H1 (cell line): ENCODE data around the gene VAPB. TPM values are rescaled to one million over a fixed set of nuclear protein-coding genes. Genes with fewer than 3 reads are reported as not detected.

Experiments
- CTCF ChIA-PET: fragments of 300-600 bp; sonication (Branson Sonifier 250); formaldehyde crosslinking; loops from one replicate; lab custom pipeline; 2021; ENCODE audit not compliant: partially characterized antibody; lab: Charles Lee
- POLR2A ChIA-PET: fragments of 300-600 bp; sonication (Branson Sonifier 250); formaldehyde crosslinking; loops from one replicate; lab custom pipeline; 2021; ENCODE audit warnings: inconsistent platforms; ENCODE audit not compliant: partially characterized antibody; lab: Charles Lee
- DNase-seq, 2 experiments: peaks; one replicate each; pipeline versions ENCODE4 v3.0.0 to v3.0.0-alpha.2; 2010 to 2022; ENCODE audit warnings: low spot score in 2 of 2, low read depth in 1 of 2, mixed read lengths in 1 of 2
- FAIRE-seq: peaks from 2 replicates; lab custom pipeline; 2011; peaks lifted over from hg19 to GRCh38; lab: Jason Lieb, UNC
- H2AFZ ChIP-seq: 2 replicates; pipeline ENCODE4 v1.8.1; 2012; ENCODE audit warnings: low read length, inconsistent platforms
- H2AK5ac ChIP-seq: 2 replicates; pipeline ENCODE4 v1.6.1; 2013; ENCODE audit warnings: low read depth, low read length
- H2BK120ac ChIP-seq: replicated peaks from 2 replicates; pipeline ENCODE3; 2013; ENCODE audit warnings: low read depth, low read length, inconsistent platforms
- H2BK12ac ChIP-seq: 2 replicates; pipeline ENCODE4 v1.6.1; 2013; ENCODE audit warnings: low read depth, low read length
- H2BK15ac ChIP-seq: 2 replicates; pipeline ENCODE4 v1.6.1; 2013; ENCODE audit warnings: low read length
- H2BK20ac ChIP-seq: 2 replicates; pipeline ENCODE4 v1.6.1; 2013; ENCODE audit warnings: low read length
- H2BK5ac ChIP-seq: 2 replicates; pipeline ENCODE4 v1.6.1; 2013; ENCODE audit warnings: low read depth, low read length
- H3K14ac ChIP-seq: 2 replicates; pipeline ENCODE4 v1.6.1; 2013; ENCODE audit warnings: inconsistent platforms; ENCODE audit not compliant: insufficient read length
- H3K18ac ChIP-seq: 2 replicates; pipeline ENCODE4 v1.6.1; 2013; ENCODE audit warnings: low read length; ENCODE audit errors: extremely low read depth
- H3K23ac ChIP-seq: 2 replicates; pipeline ENCODE4 v1.6.1; 2013; ENCODE audit warnings: inconsistent platforms; ENCODE audit not compliant: insufficient read length
- H3K23me2 ChIP-seq: 2 replicates; pipeline ENCODE4 v1.6.1; 2013; ENCODE audit warnings: low read depth, low read length
- H3K27ac ChIP-seq: 2 replicates; pipeline ENCODE4 v1.6.1; 2011; ENCODE audit warnings: low read depth, low read length, inconsistent platforms
- H3K27me3 ChIP-seq, 4 experiments: replicated peaks in 1 of 4; 1 replicate in 1 of 4; 2 replicates in 3 of 4; pipeline versions ENCODE4 v1.6.1 to v1.8.1; 2011 to 2013; ENCODE audit warnings: low read length in 3 of 4, mild to moderate bottlenecking in 3 of 4, inconsistent platforms in 2 of 4, mixed read lengths in 2 of 4, moderate library complexity in 1 of 4; ENCODE audit not compliant: control insufficient read depth in 3 of 4, insufficient read depth in 3 of 4; ENCODE audit errors: extremely low read depth in 1 of 4
- H3K36me3 ChIP-seq, 4 experiments: 2 replicates each; pipeline versions ENCODE4 v1.6.1 to v1.8.1; 2011 to 2013; ENCODE audit warnings: mild to moderate bottlenecking in 4 of 4, low read length in 3 of 4, moderate library complexity in 2 of 4, control low read depth in 1 of 4, inconsistent platforms in 1 of 4; ENCODE audit not compliant: insufficient read depth in 4 of 4, control insufficient read depth in 2 of 4
- H3K4ac ChIP-seq: replicated peaks from 2 replicates; pipeline ENCODE3; 2013; ENCODE audit warnings: low read length, low read depth, mixed read lengths, inconsistent platforms; ENCODE audit not compliant: insufficient read length
- H3K4me1 ChIP-seq, 4 experiments: replicated peaks in 1 of 4; 1 replicate in 1 of 4; 2 replicates in 3 of 4; pipeline versions ENCODE4 v1.6.1 to v1.8.1; 2011 to 2013; ENCODE audit warnings: low read length in 3 of 4, inconsistent platforms in 2 of 4, mixed read lengths in 1 of 4; ENCODE audit not compliant: insufficient read depth in 4 of 4, control insufficient read depth in 3 of 4
- H3K4me2 ChIP-seq, 2 experiments: 2 replicates each; pipeline versions ENCODE4 v1.6.1 to v1.8.1; 2011 to 2013; ENCODE audit warnings: low read depth in 2 of 2, low read length in 2 of 2, control low read depth in 1 of 2, inconsistent platforms in 1 of 2, mild to moderate bottlenecking in 1 of 2; ENCODE audit not compliant: insufficient read depth in 1 of 2
- H3K4me3 ChIP-seq, 4 experiments: fragments of 200-600, 300-600 bp in 1 of 4; sonication (generic), shearing (Covaris generic), sonication (Bioruptor Twin) in 1 of 4; 2 replicates each; pipeline versions ENCODE4 v1.5.1 to v1.8.1; 2011 to 2016; ENCODE audit warnings: low read length in 4 of 4, low read depth in 3 of 4, control low read depth in 2 of 4, inconsistent platforms in 2 of 4, mild to moderate bottlenecking in 2 of 4, mixed read lengths in 1 of 4, moderate library complexity in 1 of 4; ENCODE audit not compliant: insufficient read depth in 2 of 4; ENCODE audit errors: extremely low read depth in 1 of 4
- H3K56ac ChIP-seq: replicated peaks from 2 replicates; pipeline ENCODE3; 2013; ENCODE audit warnings: low read depth, mild to moderate bottlenecking, mixed read lengths, low read length, inconsistent platforms; ENCODE audit not compliant: insufficient read length
- H3K79me1 ChIP-seq: 2 replicates; pipeline ENCODE4 v1.6.1; 2013; ENCODE audit warnings: low read depth, low read length, control low read depth
- H3K79me2 ChIP-seq, 2 experiments: 2 replicates each; pipeline versions ENCODE4 v1.6.1 to v1.8.1; 2012 to 2013; ENCODE audit warnings: low read length in 2 of 2, mild to moderate bottlenecking in 2 of 2, inconsistent platforms in 1 of 2; ENCODE audit not compliant: insufficient read depth in 2 of 2, control insufficient read depth in 1 of 2
- H3K9ac ChIP-seq, 4 experiments: replicated peaks in 1 of 4; 1 replicate in 1 of 4; 2 replicates in 3 of 4; pipeline versions ENCODE4 v1.6.1 to v1.8.1; 2011 to 2013; ENCODE audit warnings: low read depth in 3 of 4, low read length in 3 of 4, control low read depth in 2 of 4, mild to moderate bottlenecking in 2 of 4, moderate library complexity in 2 of 4, inconsistent platforms in 1 of 4; ENCODE audit errors: extremely low read depth in 1 of 4
- H3K9me3 ChIP-seq, 2 experiments: 2 replicates each; pipeline versions ENCODE4 v1.6.1 to v1.8.1; 2012 to 2013; ENCODE audit warnings: mild to moderate bottlenecking in 2 of 2, moderate library complexity in 2 of 2, control low read depth in 1 of 2, inconsistent platforms in 1 of 2, low read depth in 1 of 2, low read length in 1 of 2, mixed read lengths in 1 of 2; ENCODE audit not compliant: insufficient read depth in 2 of 2
- H4K20me1 ChIP-seq, 2 experiments: replicated peaks in 1 of 2; 2 replicates each; pipeline versions ENCODE3 to v1.8.1; 2011 to 2013; ENCODE audit warnings: inconsistent platforms in 2 of 2, low read length in 2 of 2, mild to moderate bottlenecking in 1 of 2; ENCODE audit not compliant: insufficient read depth in 2 of 2, control insufficient read depth in 1 of 2
- H4K5ac ChIP-seq: 2 replicates; pipeline ENCODE4 v1.6.1; 2013; ENCODE audit warnings: low read length, low read depth, mixed read lengths, inconsistent platforms; ENCODE audit not compliant: insufficient read length
- H4K8ac ChIP-seq: 2 replicates; pipeline ENCODE4 v1.8.0; 2013; ENCODE audit warnings: mild to moderate bottlenecking, moderate library complexity, low read length, inconsistent platforms; ENCODE audit not compliant: insufficient read depth; ENCODE audit errors: extremely low read depth
- H4K91ac ChIP-seq: replicated peaks from 2 replicates; pipeline ENCODE3; 2013; ENCODE audit warnings: low read length, mixed read lengths, inconsistent platforms; ENCODE audit not compliant: insufficient read length
- BCL11A ChIP-seq, 2 experiments: IDR thresholded peaks; one replicate each; pipeline ENCODE4 v1.6.1; 2011; ENCODE audit warnings: low read depth in 2 of 2, low read length in 2 of 2, mild to moderate bottlenecking in 2 of 2
- GTF2F1 ChIP-seq: IDR thresholded peaks from 2 replicates; pipeline ENCODE4 v1.6.1; 2012; ENCODE audit warnings: low read depth, low read length, improper control_type of control experiment, borderline replicate concordance
- RFX5 ChIP-seq: IDR thresholded peaks from 2 replicates; pipeline ENCODE4 v1.6.1; 2011; ENCODE audit warnings: low read depth, low read length, improper control_type of control experiment, borderline replicate concordance
- WGBS, 2 experiments: shearing (Covaris generic) in 1 of 2; methylation state at CpG; one replicate each; pipeline versions ENCODE4 v1.1.6 to v1.1.7; 2013 to 2015; ENCODE audit warnings: low lambda C conversion rate in 2 of 2, mixed read lengths in 2 of 2, inconsistent platforms in 1 of 2, low coverage in 1 of 2, missing lambda C conversion rate in 1 of 2; ENCODE audit not compliant: insufficient replicate concordance in 2 of 2, insufficient coverage in 1 of 2, insufficient read length in 1 of 2; ENCODE audit errors: extremely low coverage in 1 of 2, missing lambda C conversion rate in 1 of 2; 5-methylcytosine and 5-hydroxymethylcytosine counted together
- polyA plus RNA-seq, 7 experiments: library from polyadenylated mRNA; depleted of rRNA in 3 of 7; stranded (reverse) in 5 of 7; unstranded in 2 of 7; fragments of >200 nt in 5 of 7; fragments of 200-250 nt in 2 of 7; gene quantifications; 1 replicate in 5 of 7; 2 replicates in 1 of 7; 4 replicates in 1 of 7; pipeline versions ENCODE4 v1.2.1 to v1.2.3, GENCODE V29; 2011 to 2013; ENCODE audit warnings: missing spikeins in 2 of 7, mixed read lengths in 2 of 7
- total RNA-seq: library from RNA; stranded (reverse); fragmentation: NEBNext Ultra II Directional; extraction: Animal tissue kit (Norgen Biotek cat#: 25700); gene quantifications from 2 replicates; pipeline ENCODE4 v1.2.1, GENCODE V29; 2021

VAPB gene
- total and polyA plus RNA-seq, 2 of the 8 experiments (the other 6 are each of a cell fraction or from before 2014, with no cell fraction given) = 24.4 to 62.8 TPM

DNA sequence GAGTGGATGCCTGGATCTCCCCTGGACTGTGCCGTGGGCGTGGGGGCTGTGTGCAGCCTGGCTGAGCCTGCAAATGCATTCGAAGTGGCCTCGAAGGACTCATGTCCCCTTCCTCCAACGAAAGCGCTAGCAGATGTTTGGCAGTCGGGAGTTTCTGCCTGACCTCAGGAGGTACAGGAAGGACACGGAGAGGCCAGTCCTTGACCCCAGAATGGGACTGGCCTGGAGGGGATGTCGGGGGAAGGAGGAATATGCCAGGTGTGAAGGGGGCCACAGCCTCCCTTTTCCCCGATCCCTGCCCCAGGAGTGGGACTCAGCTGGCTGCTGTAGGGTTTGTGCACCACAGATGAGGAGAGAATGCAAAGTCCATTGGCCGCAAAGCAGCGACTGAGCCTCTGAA, 80.6 kb downstream of the VAPB start:
- Histone ChIP-seq H3K23ac (no peak overlapping the region), H2BK15ac (no peak overlapping the region), H3K27me3 (no peaks in the 10 kb centered on the region), H3K36me3 (no peaks in the 10 kb centered on the region), H3K14ac (no peak overlapping the region), H3K4ac (no peak overlapping the region), H4K91ac (no peak overlapping the region), H3K4me3 (no peak overlapping the region), H2BK120ac (no peak overlapping the region), H3K23me2 (no peaks in the 10 kb centered on the region), H3K56ac (no peak overlapping the region), H3K18ac (no peak overlapping the region), H4K5ac (no peak overlapping the region), H2BK12ac (no peak overlapping the region), H4K20me1 (no peaks in the 10 kb centered on the region), H2AFZ (no peak overlapping the region), H3K27ac (no peak overlapping the region), H3K4me1 (peaks cover 0 to 7% (median 2%) of the 10 kb centered on the region in 4 experiments; a peak in 4 of 7 replicates), H2BK5ac (no peak overlapping the region), H3K79me2 (no peaks in the 10 kb centered on the region), H4K8ac (no peak overlapping the region), H3K9ac (no peak overlapping the region), H3K9me3 (no peaks in the 10 kb centered on the region), H3K4me2 (no peak overlapping the region), H2AK5ac (no peak overlapping the region), H3K79me1 (no peaks in the 10 kb centered on the region), H2BK20ac (no peak overlapping the region)
- POLR2A ChIA-PET = interaction anchor here (1.4 kb wide), 1 partner anchor 9 kb away, joined by 4 read pairs; no protein-coding TSS in a partner anchor
- TF ChIP-seq RFX5 = no peak
- TF ChIP-seq GTF2F1 = no peak
- no peak for TF ChIP-seq BCL11A (IDR thresholded peaks at IDR 0.05; ENCODE audit: low read depth in 2 of 2, low read length in 2 of 2)
- WGBS, 2 experiments = 95% methylated on average over 9 of the region's 12 CpGs; no CpG with 5 or more reads in 1 of the 2 experiments
- DNase-seq = peak in 1 of 2 experiments; percentile 39
- no peak for FAIRE-seq
- CTCF ChIA-PET = no interaction called here
